WTC11 (cell line): Measurements from ENCODE around the gene RSPRY1.

Source experiments
- CBFB ChIP-seq: sonication (generic); formaldehyde crosslinking; IDR thresholded peaks from 2 replicates; pipeline ENCODE4 v1.8.1; 2022; ENCODE audit warnings: mild to moderate bottlenecking, low read depth, missing genetic modification reagents
- ETV6 ChIP-seq: sonication (generic); formaldehyde crosslinking; IDR thresholded peaks from 2 replicates; pipeline ENCODE4 v1.8.1; 2022; ENCODE audit warnings: mild to moderate bottlenecking, missing genetic modification reagents
- JUN ChIP-seq: sonication (generic); formaldehyde crosslinking; IDR thresholded peaks from 2 replicates; pipeline ENCODE4 v1.8.0; 2023; ENCODE audit warnings: mild to moderate bottlenecking, missing genetic modification reagents
- TP53 ChIP-seq: sonication (generic); formaldehyde crosslinking; IDR thresholded peaks from 2 replicates; pipeline ENCODE4 v1.8.1; 2023; ENCODE audit warnings: mild to moderate bottlenecking, missing genetic modification reagents
- TF ChIP-seq, protein P1 (sequence below): sonication (generic); formaldehyde crosslinking; conservative IDR thresholded peaks from 2 replicates; pipeline ENCODE4 v1.8.1; 2022; ENCODE audit warnings: mild to moderate bottlenecking, missing genetic modification reagents
- TF ChIP-seq, protein P2 (sequence below): sonication (generic); formaldehyde crosslinking; IDR thresholded peaks from 2 replicates; pipeline ENCODE4 v1.8.1; 2023; ENCODE audit warnings: mild to moderate bottlenecking, missing genetic modification reagents, moderate library complexity
- TF ChIP-seq, protein P3 (sequence below): sonication (generic); formaldehyde crosslinking; IDR thresholded peaks from 2 replicates; pipeline ENCODE4 v1.8.1; 2022; ENCODE audit warnings: mild to moderate bottlenecking, missing genetic modification reagents, moderate library complexity, borderline replicate concordance
- TF ChIP-seq, protein P4 (sequence below): sonication (generic); formaldehyde crosslinking; IDR thresholded peaks from 2 replicates; pipeline ENCODE4 v1.8.0; 2022; ENCODE audit warnings: mild to moderate bottlenecking, missing genetic modification reagents
- TF ChIP-seq, protein P5 (sequence below): sonication (generic); formaldehyde crosslinking; IDR thresholded peaks from 2 replicates; pipeline ENCODE4 v1.8.1; 2022; ENCODE audit warnings: low read depth, missing genetic modification reagents, borderline replicate concordance

DNA sequence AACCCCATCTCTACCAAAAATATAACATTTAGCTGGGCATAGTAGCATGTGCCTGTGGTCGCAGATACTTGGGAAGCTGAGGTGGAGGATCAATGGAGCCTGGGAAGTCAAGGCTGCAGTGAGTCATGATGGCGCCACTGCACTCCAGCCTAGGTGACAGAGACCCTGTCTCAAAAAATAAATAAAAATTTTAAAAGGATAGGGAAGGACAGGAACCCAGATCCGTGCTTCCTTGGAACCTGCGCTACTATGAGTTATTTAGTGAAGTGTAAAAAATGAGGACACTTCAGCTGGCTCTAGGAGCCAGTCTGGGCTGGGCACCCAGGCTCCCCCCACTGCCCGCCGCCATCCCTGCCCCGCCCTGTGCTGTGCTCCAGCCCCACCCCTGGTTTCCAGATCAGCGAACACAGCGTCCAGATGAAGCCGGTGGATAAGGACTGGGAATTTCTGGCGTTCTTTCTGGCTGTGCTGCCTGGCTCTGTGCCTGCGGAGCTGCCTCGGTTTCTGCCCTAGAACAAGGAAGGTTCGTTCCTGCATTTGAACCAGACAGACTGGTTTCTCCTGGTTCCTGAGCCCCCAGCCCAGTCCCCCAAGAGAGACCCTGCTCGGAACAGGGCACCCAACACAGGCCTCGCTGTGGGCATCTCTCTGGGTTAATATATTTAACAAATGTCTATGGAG lies 79.9 kb downstream of the RSPRY1 start:
- TF ChIP-seq, protein P1, sequence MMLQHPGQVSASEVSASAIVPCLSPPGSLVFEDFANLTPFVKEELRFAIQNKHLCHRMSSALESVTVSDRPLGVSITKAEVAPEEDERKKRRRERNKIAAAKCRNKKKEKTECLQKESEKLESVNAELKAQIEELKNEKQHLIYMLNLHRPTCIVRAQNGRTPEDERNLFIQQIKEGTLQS (CRISPR knock-in tag): no peak
- TF ChIP-seq, protein P2, sequence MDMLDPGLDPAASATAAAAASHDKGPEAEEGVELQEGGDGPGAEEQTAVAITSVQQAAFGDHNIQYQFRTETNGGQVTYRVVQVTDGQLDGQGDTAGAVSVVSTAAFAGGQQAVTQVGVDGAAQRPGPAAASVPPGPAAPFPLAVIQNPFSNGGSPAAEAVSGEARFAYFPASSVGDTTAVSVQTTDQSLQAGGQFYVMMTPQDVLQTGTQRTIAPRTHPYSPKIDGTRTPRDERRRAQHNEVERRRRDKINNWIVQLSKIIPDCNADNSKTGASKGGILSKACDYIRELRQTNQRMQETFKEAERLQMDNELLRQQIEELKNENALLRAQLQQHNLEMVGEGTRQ (CRISPR knock-in tag): no peak
- TF ChIP-seq TP53 (CRISPR knock-in tag) (no peak), CBFB (CRISPR knock-in tag) (no peak), JUN (CRISPR knock-in tag) (no peak), ETV6 (CRISPR knock-in tag) (no peak)
- TF ChIP-seq, protein P3, sequence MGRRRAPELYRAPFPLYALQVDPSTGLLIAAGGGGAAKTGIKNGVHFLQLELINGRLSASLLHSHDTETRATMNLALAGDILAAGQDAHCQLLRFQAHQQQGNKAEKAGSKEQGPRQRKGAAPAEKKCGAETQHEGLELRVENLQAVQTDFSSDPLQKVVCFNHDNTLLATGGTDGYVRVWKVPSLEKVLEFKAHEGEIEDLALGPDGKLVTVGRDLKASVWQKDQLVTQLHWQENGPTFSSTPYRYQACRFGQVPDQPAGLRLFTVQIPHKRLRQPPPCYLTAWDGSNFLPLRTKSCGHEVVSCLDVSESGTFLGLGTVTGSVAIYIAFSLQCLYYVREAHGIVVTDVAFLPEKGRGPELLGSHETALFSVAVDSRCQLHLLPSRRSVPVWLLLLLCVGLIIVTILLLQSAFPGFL: no peak
- TF ChIP-seq, protein P4, sequence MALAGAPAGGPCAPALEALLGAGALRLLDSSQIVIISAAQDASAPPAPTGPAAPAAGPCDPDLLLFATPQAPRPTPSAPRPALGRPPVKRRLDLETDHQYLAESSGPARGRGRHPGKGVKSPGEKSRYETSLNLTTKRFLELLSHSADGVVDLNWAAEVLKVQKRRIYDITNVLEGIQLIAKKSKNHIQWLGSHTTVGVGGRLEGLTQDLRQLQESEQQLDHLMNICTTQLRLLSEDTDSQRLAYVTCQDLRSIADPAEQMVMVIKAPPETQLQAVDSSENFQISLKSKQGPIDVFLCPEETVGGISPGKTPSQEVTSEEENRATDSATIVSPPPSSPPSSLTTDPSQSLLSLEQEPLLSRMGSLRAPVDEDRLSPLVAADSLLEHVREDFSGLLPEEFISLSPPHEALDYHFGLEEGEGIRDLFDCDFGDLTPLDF (CRISPR knock-in tag): no peak
- TF ChIP-seq, protein P5, sequence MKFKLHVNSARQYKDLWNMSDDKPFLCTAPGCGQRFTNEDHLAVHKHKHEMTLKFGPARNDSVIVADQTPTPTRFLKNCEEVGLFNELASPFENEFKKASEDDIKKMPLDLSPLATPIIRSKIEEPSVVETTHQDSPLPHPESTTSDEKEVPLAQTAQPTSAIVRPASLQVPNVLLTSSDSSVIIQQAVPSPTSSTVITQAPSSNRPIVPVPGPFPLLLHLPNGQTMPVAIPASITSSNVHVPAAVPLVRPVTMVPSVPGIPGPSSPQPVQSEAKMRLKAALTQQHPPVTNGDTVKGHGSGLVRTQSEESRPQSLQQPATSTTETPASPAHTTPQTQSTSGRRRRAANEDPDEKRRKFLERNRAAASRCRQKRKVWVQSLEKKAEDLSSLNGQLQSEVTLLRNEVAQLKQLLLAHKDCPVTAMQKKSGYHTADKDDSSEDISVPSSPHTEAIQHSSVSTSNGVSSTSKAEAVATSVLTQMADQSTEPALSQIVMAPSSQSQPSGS (CRISPR knock-in tag): no peak
